HTERT RPE-1 (cell line): ENCODE measurements around the gene ASAH2.

Source experiments
- in situ Hi-C: fragments of 300-500 bp; cut with MboI; formaldehyde crosslinking; loops from 4 replicates; pipeline ENCODE4 v1.14.3; 2020; ENCODE audit warnings: low sequenced_read_pairs

The ASAH2 gene

DNA sequence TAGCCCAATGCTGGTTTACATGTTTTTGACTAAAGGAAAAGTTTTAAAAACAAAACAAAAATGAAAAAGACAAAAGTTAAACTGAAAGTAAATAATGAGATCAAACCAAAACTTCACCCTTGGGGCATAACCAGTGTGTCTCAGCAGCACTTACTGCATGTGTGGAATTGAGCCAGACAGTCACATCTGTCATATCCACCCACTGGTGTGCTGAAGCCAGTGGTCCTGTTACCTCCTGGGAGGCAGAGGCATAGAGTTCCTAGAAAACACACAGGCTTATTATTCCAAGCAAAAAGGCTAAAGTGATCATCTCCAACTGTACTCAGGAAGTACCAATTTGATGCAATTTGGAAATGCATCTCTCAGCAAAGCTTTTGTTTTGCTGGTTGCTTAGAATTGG lies 40.4 kb downstream of the ASAH2 start:
- in situ Hi-C loops, result no loop called here
